Medulla oblongata (tissue), 1 donor: ENCODE results near the gene CFAP97D2.
"Not testable (repeated sequence)": the region's sequence is repeated elsewhere in the genome, so short reads cannot be mapped to it uniquely, and the experiment has no call there.

Source experiments
- DNase-seq: peaks from one replicate; pipeline ENCODE4 v3.0.0-alpha.2; 2015; ENCODE audit errors: extremely low spot score

The CFAP97D2 gene

GRCh38 chr13:114235697-114236096 lies 56.6 kb downstream of the CFAP97D2 start:
- DNase-seq: no peak

GRCh38 chr13:114236227-114236626 lies 57.2 kb downstream of the CFAP97D2 start:
- no peak for DNase-seq

- no peak for DNase-seq
Measured at GRCh38 chr13:114237415-114238112, 58.5 kb downstream of the CFAP97D2 start.

GRCh38 chr13:114241918-114242317 lies 62.9 kb downstream of the CFAP97D2 start:
- DNase-seq: no peak

- DNase-seq: no peak
Measured at GRCh38 chr13:114243971-114244370, 64.9 kb downstream of the CFAP97D2 start.

GRCh38 chr13:114244637-114245036 lies 65.6 kb downstream of the CFAP97D2 start:
- no peak for DNase-seq

GRCh38 chr13:114248011-114248410 lies 69.0 kb downstream of the CFAP97D2 start:
- DNase-seq: no peak

GRCh38 chr13:114249077-114249476 lies 70.0 kb downstream of the CFAP97D2 start:
- DNase-seq: no peak

- not testable (repeated sequence) for DNase-seq
Measured at GRCh38 chr13:114251639-114252440, 72.8 kb downstream of the CFAP97D2 start.

- DNase-seq: no peak
Measured at GRCh38 chr13:114256547-114256946, 77.5 kb downstream of the CFAP97D2 start.

GRCh38 chr13:114257014-114257413 lies 78.0 kb downstream of the CFAP97D2 start:
- no peak for DNase-seq

- no peak for DNase-seq
Measured at GRCh38 chr13:114258589-114258988, 79.5 kb downstream of the CFAP97D2 start.

- DNase-seq: no peak
Measured at GRCh38 chr13:114259374-114259773, 80.3 kb downstream of the CFAP97D2 start.

- DNase-seq: no peak
Measured at GRCh38 chr13:114259974-114260373, 80.9 kb downstream of the CFAP97D2 start.

GRCh38 chr13:114260814-114261213 lies 81.8 kb downstream of the CFAP97D2 start:
- no peak for DNase-seq

GRCh38 chr13:114261328-114261965 lies 82.4 kb downstream of the CFAP97D2 start:
- no peak for DNase-seq

- DNase-seq: no peak
Measured at GRCh38 chr13:114263578-114263977, 84.5 kb downstream of the CFAP97D2 start.

GRCh38 chr13:114264313-114264712 lies 85.3 kb downstream of the CFAP97D2 start:
- DNase-seq: not testable (repeated sequence)

- no peak for DNase-seq
Measured at GRCh38 chr13:114264886-114265611, 86.0 kb downstream of the CFAP97D2 start.

GRCh38 chr13:114266241-114266640 lies 87.2 kb downstream of the CFAP97D2 start:
- no peak for DNase-seq

- no peak for DNase-seq
Measured at GRCh38 chr13:114268344-114269280, 89.6 kb downstream of the CFAP97D2 start.
